ENCODE measurements around the gene GNB1L. TPM values are rescaled to one million over a fixed set of nuclear protein-coding genes. Genes with fewer than 3 reads are reported as not detected.

GNB1L gene
- total and polyA plus RNA-seq, 9 of the 15 experiments (the other 6 are each of a cell fraction or from before 2014, with no cell fraction given): 0.56 to 50.5 (median 10.2) TPM

GRCh38 chr22:19834599-19834998 lies 20.1 kb downstream of the GNB1L start (continued):
- TF ChIP-seq PBX2 (CRISPR knock-in tag; IDR thresholded peaks at IDR 0.05; ENCODE audit: low read depth): no peak
- TF ChIP-seq PBX2 (tag; conservative IDR thresholded peaks at IDR 0.05; ENCODE audit: low read depth): no peak
- no peak for TF ChIP-seq SIN3B (IDR thresholded peaks at IDR 0.05; ENCODE audit: low read depth)
- peak; percentile 83 for TF ChIP-seq NCOA4 (IDR thresholded peaks at IDR 0.05; ENCODE audit: partially characterized antibody)
- TF ChIP-seq E2F8 (IDR thresholded peaks at IDR 0.05; ENCODE audit: low read depth, partially characterized antibody): peak; percentile 23
- TF ChIP-seq OTX1 (CRISPR knock-in tag; IDR thresholded peaks at IDR 0.05): peak; percentile 62; the same call in 1 of the 2 replicates
- peak; percentile 88; the same call in 1 of the 2 replicates for TF ChIP-seq TRIM25 (IDR thresholded peaks at IDR 0.05; ENCODE audit: borderline replicate concordance)
- TF ChIP-seq ZNF75A (CRISPR knock-in tag; IDR thresholded peaks at IDR 0.05): no peak
- TF ChIP-seq EP400 (IDR thresholded peaks at IDR 0.05): 0 out of 2 replicates have a peak, but pooled peaks have one; percentile 31
